ENCODE measurements around the gene CD151. TPM values are rescaled to one million over a fixed set of nuclear protein-coding genes. Genes with fewer than 3 reads are reported as not detected.

Gene CD151
- polyA plus RNA-seq, 1 of the 3 experiments (the other 2 are of a cell fraction), result 922 TPM

- no peak for TF ChIP-seq FOXM1 (IDR thresholded peaks at IDR 0.05; ENCODE audit: low read depth)
- no peak for TF ChIP-seq USF2 (IDR thresholded peaks at IDR 0.05; ENCODE audit: borderline replicate concordance, low read depth, low read length)
- TF ChIP-seq MEF2A (IDR thresholded peaks at IDR 0.05; ENCODE audit: borderline replicate concordance, low read depth), result no peak
- TF ChIP-seq TEAD4 (IDR thresholded peaks at IDR 0.05; ENCODE audit: borderline replicate concordance, insufficient read depth), result no peak
- TF ChIP-seq YY1 (IDR thresholded peaks at IDR 0.05; ENCODE audit: low read depth), result no peak
- TF ChIP-seq FOXJ3 (CRISPR knock-in tag; IDR thresholded peaks at IDR 0.05), result no peak
- no peak for TF ChIP-seq EP300 (IDR thresholded peaks at IDR 0.05; ENCODE audit: borderline replicate concordance in 1 of 2, low read depth in 1 of 2, low read length in 1 of 2)
- Histone ChIP-seq H3K4me2 (no peak overlapping the region), H3K79me2 (ENCODE audit: insufficient read depth) (peaks cover 21% of the 10 kb centered on the region; the same call in 1 of the 2 replicates), H3K9ac (no peak overlapping the region), H4K20me1 (ENCODE audit: insufficient read depth) (peaks cover 87% of the 10 kb centered on the region), H3K27me3 (ENCODE audit: insufficient read depth) (no peaks in the 10 kb centered on the region), H3K4me3 (ENCODE audit: low read depth in 2 of 2, low read length in 1 of 2) (no peak overlapping the region), H3K9me2 (no peaks in the 10 kb centered on the region), H3F3A (replicated peaks; ENCODE audit: insufficient read depth) (no peaks in the 10 kb centered on the region), H3K9me3 (no peaks in the 10 kb centered on the region), H3K36me3 (replicated peaks in 1 of 2; ENCODE audit: control insufficient read depth in 1 of 2, insufficient read depth in 2 of 2, low read length in 1 of 2) (no peaks in the 10 kb centered on the region), H3K27ac (ENCODE audit: low read depth in 2 of 2, low read length in 1 of 2) (peak overlapping the region in 1 of 2 experiments; percentile 89; a peak in 2 of 4 replicates), H3K4me1 (ENCODE audit: control insufficient read depth in 1 of 2, insufficient read depth in 2 of 2, low read depth in 1 of 2, low read length in 1 of 2) (peaks cover 10 to 73% of the 10 kb centered on the region in 2 experiments; a peak in 2 of 4 replicates), H2AFZ (ENCODE audit: low read depth) (no peak overlapping the region)
- 97% methylated on average over 4 of the region's 7 CpGs for WGBS (ENCODE audit: low lambda C conversion rate)
- ChIA-PET CTCF (interaction anchor here (0.8 to 3.5 kb wide), 4 partner anchors 7 to 195 kb away, joined by 3 to 24 read pairs (median 4); partner anchors contain the start of gene PNPLA2), POLR2A (interaction anchor here (2.7 kb wide), 1 partner anchor 13 kb away, joined by 13 read pairs; the partner anchor contains the start of genes POLR2L and TSPAN4)
- no peak for DNase-seq
Measured at GRCh38 chr11:855330-855674, 22.6 kb downstream of the CD151 start.

DNA sequence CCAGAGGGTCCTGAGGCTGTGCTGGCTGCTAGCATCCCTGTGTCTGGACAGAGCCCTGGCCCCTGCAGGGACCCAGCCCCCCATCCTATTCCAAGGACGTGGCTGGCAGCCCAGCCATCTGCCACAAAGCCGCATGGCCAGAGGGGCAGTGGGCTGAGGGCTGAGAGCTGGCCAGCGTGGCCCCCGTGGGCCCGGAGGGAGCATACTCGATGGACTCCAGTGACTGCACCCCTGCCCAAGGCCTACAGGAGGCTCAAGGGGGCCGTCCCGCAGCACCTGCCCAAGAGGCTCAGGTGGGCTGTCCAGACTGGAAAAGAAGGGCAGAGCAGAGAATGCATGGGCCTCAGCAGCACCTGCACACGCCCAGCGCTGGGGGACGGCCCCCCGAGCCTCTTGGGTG is 23.0 kb downstream of the CD151 start:
- WGBS (ENCODE audit: low lambda C conversion rate), result no CpG with 5 or more reads among the region's 12 CpGs
- POLR2A ChIA-PET, result interaction anchor here (0.6 to 2.7 kb wide), 2 partner anchors 14 to 37 kb away, joined by 3 to 13 read pairs; partner anchors contain the start of genes PNPLA2, POLR2L and TSPAN4
- H3F3A ChIP-seq (replicated peaks; ENCODE audit: insufficient read depth), result no peaks in the 10 kb centered on the region

More for the DNA sequence above, 23.0 kb downstream of the CD151 start:
- H3K9ac ChIP-seq, result no peak overlapping the region
- TF ChIP-seq SMC3 (IDR thresholded peaks at IDR 0.05; ENCODE audit: low read depth, low read length) (no peak), EP300 (IDR thresholded peaks at IDR 0.05; ENCODE audit: borderline replicate concordance in 1 of 2, low read depth in 1 of 2, low read length in 1 of 2) (no peak), ELF1 (IDR thresholded peaks at IDR 0.05) (no peak), GATA2 (CRISPR knock-in tag; IDR thresholded peaks at IDR 0.05) (no peak), TCF12 (IDR thresholded peaks at IDR 0.05) (no peak)
- TF ChIP-seq, protein P1, sequence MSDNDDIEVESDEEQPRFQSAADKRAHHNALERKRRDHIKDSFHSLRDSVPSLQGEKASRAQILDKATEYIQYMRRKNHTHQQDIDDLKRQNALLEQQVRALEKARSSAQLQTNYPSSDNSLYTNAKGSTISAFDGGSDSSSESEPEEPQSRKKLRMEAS (IDR thresholded peaks at IDR 0.05; ENCODE audit: low read depth), result no peak
- TF ChIP-seq, protein P2, sequence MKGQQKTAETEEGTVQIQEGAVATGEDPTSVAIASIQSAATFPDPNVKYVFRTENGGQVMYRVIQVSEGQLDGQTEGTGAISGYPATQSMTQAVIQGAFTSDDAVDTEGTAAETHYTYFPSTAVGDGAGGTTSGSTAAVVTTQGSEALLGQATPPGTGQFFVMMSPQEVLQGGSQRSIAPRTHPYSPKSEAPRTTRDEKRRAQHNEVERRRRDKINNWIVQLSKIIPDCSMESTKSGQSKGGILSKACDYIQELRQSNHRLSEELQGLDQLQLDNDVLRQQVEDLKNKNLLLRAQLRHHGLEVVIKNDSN (IDR thresholded peaks at IDR 0.05; ENCODE audit: borderline replicate concordance, low read depth), result no peak
- TF ChIP-seq, protein P3, sequence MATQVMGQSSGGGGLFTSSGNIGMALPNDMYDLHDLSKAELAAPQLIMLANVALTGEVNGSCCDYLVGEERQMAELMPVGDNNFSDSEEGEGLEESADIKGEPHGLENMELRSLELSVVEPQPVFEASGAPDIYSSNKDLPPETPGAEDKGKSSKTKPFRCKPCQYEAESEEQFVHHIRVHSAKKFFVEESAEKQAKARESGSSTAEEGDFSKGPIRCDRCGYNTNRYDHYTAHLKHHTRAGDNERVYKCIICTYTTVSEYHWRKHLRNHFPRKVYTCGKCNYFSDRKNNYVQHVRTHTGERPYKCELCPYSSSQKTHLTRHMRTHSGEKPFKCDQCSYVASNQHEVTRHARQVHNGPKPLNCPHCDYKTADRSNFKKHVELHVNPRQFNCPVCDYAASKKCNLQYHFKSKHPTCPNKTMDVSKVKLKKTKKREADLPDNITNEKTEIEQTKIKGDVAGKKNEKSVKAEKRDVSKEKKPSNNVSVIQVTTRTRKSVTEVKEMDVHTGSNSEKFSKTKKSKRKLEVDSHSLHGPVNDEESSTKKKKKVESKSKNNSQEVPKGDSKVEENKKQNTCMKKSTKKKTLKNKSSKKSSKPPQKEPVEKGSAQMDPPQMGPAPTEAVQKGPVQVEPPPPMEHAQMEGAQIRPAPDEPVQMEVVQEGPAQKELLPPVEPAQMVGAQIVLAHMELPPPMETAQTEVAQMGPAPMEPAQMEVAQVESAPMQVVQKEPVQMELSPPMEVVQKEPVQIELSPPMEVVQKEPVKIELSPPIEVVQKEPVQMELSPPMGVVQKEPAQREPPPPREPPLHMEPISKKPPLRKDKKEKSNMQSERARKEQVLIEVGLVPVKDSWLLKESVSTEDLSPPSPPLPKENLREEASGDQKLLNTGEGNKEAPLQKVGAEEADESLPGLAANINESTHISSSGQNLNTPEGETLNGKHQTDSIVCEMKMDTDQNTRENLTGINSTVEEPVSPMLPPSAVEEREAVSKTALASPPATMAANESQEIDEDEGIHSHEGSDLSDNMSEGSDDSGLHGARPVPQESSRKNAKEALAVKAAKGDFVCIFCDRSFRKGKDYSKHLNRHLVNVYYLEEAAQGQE (IDR thresholded peaks at IDR 0.05; ENCODE audit: low read depth, low read length), result no peak
- H4K20me1 ChIP-seq (ENCODE audit: insufficient read depth), result peaks cover 86% of the 10 kb centered on the region
- peaks cover 10 to 73% of the 10 kb centered on the region in 2 experiments; a peak in 2 of 4 replicates for H3K4me1 ChIP-seq (ENCODE audit: control insufficient read depth in 1 of 2, insufficient read depth in 2 of 2, low read depth in 1 of 2, low read length in 1 of 2)
- H3K4me3 ChIP-seq (ENCODE audit: low read depth in 2 of 2, low read length in 1 of 2), result no peak overlapping the region
- H3K9me2 ChIP-seq, result no peaks in the 10 kb centered on the region
- no peaks in the 10 kb centered on the region for H3K27me3 ChIP-seq (ENCODE audit: insufficient read depth)
- no peaks in the 10 kb centered on the region for H3K9me3 ChIP-seq
- H3K4me2 ChIP-seq, result no peak overlapping the region
- H2AFZ ChIP-seq (ENCODE audit: low read depth), result no peak overlapping the region
- no peaks in the 10 kb centered on the region for H3K36me3 ChIP-seq (replicated peaks in 1 of 2; ENCODE audit: control insufficient read depth in 1 of 2, insufficient read depth in 2 of 2, low read length in 1 of 2)
- peak; percentile 74 for DNase-seq
- H3K27ac ChIP-seq (ENCODE audit: low read depth in 2 of 2, low read length in 1 of 2), result peak overlapping the region in 1 of 2 experiments; percentile 89; a peak in 2 of 4 replicates
- CTCF ChIA-PET, result interaction anchor here (0.8 to 3.5 kb wide), 6 partner anchors 8 to 195 kb away, joined by 3 to 24 read pairs (median 3); partner anchors contain the start of gene PNPLA2
- peaks cover 22% of the 10 kb centered on the region; the same call in 1 of the 2 replicates for H3K79me2 ChIP-seq (ENCODE audit: insufficient read depth)

Data from SK-N-SH (cell line).